GM12878 (cell line): Measurements from ENCODE around the gene NCR3LG1. TPM values are rescaled to one million over a fixed set of nuclear protein-coding genes. Genes with fewer than 3 reads are reported as not detected.

ENCODE experiments used
- ATAC-seq: fragments of 200-7000 bp; cut with Tn5 transposase; 3 replicates; pipeline ENCODE4 v1.9.1; 2020; ENCODE audit warnings: mild to moderate bottlenecking, moderate library complexity
- BruUV-seq: library from RNA; stranded (reverse); fragments of 400-500 nt; replicated peaks from 2 replicates; lab custom pipeline; 2021; lab: Mats Ljungman, UMichigan
- CTCF ChIA-PET: fragments of 300-600 bp; sonication (Branson Sonifier 250); formaldehyde crosslinking; extraction: SDS; loops from one replicate; lab custom pipeline; 2021; ENCODE audit warnings: inconsistent platforms; lab: Yijun Ruan, JAX
- POLR2A ChIA-PET: fragments of 350-600 bp; formaldehyde crosslinking; extraction: SDS; loops from one replicate; lab custom pipeline; 2021; ENCODE audit warnings: inconsistent platforms; lab: Charles Lee
- RAD21 ChIA-PET: fragments of 300-600 bp; sonication (Branson Sonifier 250); formaldehyde crosslinking; loops from one replicate; lab custom pipeline; 2023; ENCODE audit warnings: antibody characterized with exemption; ENCODE audit not compliant: unreplicated experiment; lab: Charles Lee
- SMC1A ChIA-PET: fragments of 300-600 bp; sonication (Branson Sonifier 250); formaldehyde crosslinking; loops from one replicate; lab custom pipeline; 2023; ENCODE audit not compliant: unreplicated experiment, uncharacterized antibody; lab: Charles Lee
- DNase-seq: peaks from one replicate; pipeline ENCODE4 v3.0.0-alpha.2; 2011; ENCODE audit warnings: low read depth, low spot score
- FAIRE-seq: peaks from 3 replicates; lab custom pipeline; 2011; peaks lifted over from hg19 to GRCh38; lab: Jason Lieb, UNC
- H2AFZ ChIP-seq: 2 replicates; pipeline ENCODE4 v1.6.0; 2011; ENCODE audit warnings: low read depth, low read length, control low read depth; ENCODE audit not compliant: control insufficient read depth
- H3K27ac ChIP-seq: 2 replicates; pipeline ENCODE4 v1.5.1; 2011; ENCODE audit warnings: control low read depth; ENCODE audit not compliant: control insufficient read depth, insufficient read depth
- H3K27me3 ChIP-seq, 2 experiments: replicated peaks in 1 of 2; 2 replicates each; pipeline versions ENCODE4 v1.6.0 to v1.6.1; 2011; ENCODE audit warnings: low read length in 1 of 2; ENCODE audit not compliant: control insufficient read depth in 2 of 2, insufficient read depth in 2 of 2
- H3K36me3 ChIP-seq, 2 experiments: 2 replicates each; pipeline ENCODE4 v1.5.1; 2011; ENCODE audit warnings: low read length in 1 of 2; ENCODE audit not compliant: control insufficient read depth in 2 of 2, insufficient read depth in 2 of 2
- H3K4me1 ChIP-seq: 2 replicates; pipeline ENCODE4 v1.6.1; 2011; ENCODE audit warnings: mild to moderate bottlenecking, low read length, moderate library complexity, mixed read lengths; ENCODE audit not compliant: control insufficient read depth, insufficient read depth
- H3K4me2 ChIP-seq: 2 replicates; pipeline ENCODE4 v1.6.0; 2011; ENCODE audit warnings: control low read depth; ENCODE audit not compliant: control insufficient read depth, insufficient read depth
- H3K4me3 ChIP-seq: fragments of 200-600 bp; sonication (generic); 2 replicates; pipeline ENCODE4 v1.5.1; 2016
- H3K79me2 ChIP-seq: 2 replicates; pipeline ENCODE4 v1.6.0; 2011; ENCODE audit warnings: low read length; ENCODE audit not compliant: control insufficient read depth, insufficient read depth
- H3K9ac ChIP-seq: 2 replicates; pipeline ENCODE4 v1.8.0; 2011; ENCODE audit warnings: low read length, control low read depth, mixed read lengths; ENCODE audit not compliant: control insufficient read depth, insufficient read depth
- H3K9me3 ChIP-seq: replicated peaks from 3 replicates; pipeline ENCODE4 v1.5.1; 2011; ENCODE audit warnings: mild to moderate bottlenecking, low read length; ENCODE audit not compliant: control insufficient read depth, insufficient read depth
- H4K20me1 ChIP-seq: 2 replicates; pipeline ENCODE4 v1.6.0; 2011; ENCODE audit not compliant: control insufficient read depth, insufficient read depth
- FOS ChIP-seq: IDR thresholded peaks from 3 replicates; pipeline ENCODE4 v1.6.1; 2011; ENCODE audit warnings: borderline replicate concordance; ENCODE audit not compliant: insufficient read length; ENCODE audit errors: extremely low read depth
- FOXM1 ChIP-seq: IDR thresholded peaks from 2 replicates; pipeline ENCODE4 v1.6.1; 2012; ENCODE audit warnings: low read depth, mild to moderate bottlenecking, inconsistent platforms, low read length, moderate library complexity
- IKZF1 ChIP-seq: fragments of 450-650 bp; conservative IDR thresholded peaks from 2 replicates; pipeline ENCODE4 v1.6.1; 2017; ENCODE audit warnings: antibody characterized with exemption, mild to moderate bottlenecking
- IKZF2 ChIP-seq, 2 experiments: fragments of 450-650 bp; IDR thresholded peaks; 2 replicates each; pipeline ENCODE4 v1.6.1; 2017; ENCODE audit warnings: mild to moderate bottlenecking in 2 of 2, moderate library complexity in 2 of 2
- MTA2 ChIP-seq: fragments of 450-650 bp; IDR thresholded peaks from 2 replicates; pipeline ENCODE4 v1.6.1; 2016; ENCODE audit warnings: low read depth, mild to moderate bottlenecking, moderate library complexity
- MTA3 ChIP-seq: IDR thresholded peaks from 2 replicates; pipeline ENCODE4 v1.6.1; 2012; ENCODE audit warnings: low read length, inconsistent platforms, borderline replicate concordance
- MXI1 ChIP-seq: fragments of 150-350 bp; IDR thresholded peaks from 2 replicates; pipeline ENCODE4 v1.6.1; 2011; ENCODE audit warnings: low read depth, mild to moderate bottlenecking, inconsistent platforms, low read length, improper control_type of control experiment
- POLR2AphosphoS5 ChIP-seq: IDR thresholded peaks from 2 replicates; pipeline ENCODE4 v1.6.1; 2011; ENCODE audit warnings: mild to moderate bottlenecking, low read length, inconsistent platforms
- RBBP5 ChIP-seq: fragments of 200-600 bp; sonication (generic); conservative IDR thresholded peaks from 2 replicates; pipeline ENCODE4 v1.6.1; 2016
- SMARCA5 ChIP-seq: fragments of 450-650 bp; IDR thresholded peaks from 2 replicates; pipeline ENCODE4 v1.6.1; 2017; ENCODE audit warnings: mild to moderate bottlenecking
- STAT3 ChIP-seq: IDR thresholded peaks from 2 replicates; pipeline ENCODE4 v1.6.1; 2011; ENCODE audit warnings: low read depth, low read length, improper control_type of control experiment
- WRNIP1 ChIP-seq: IDR thresholded peaks from 2 replicates; pipeline ENCODE4 v1.6.1; 2011; ENCODE audit warnings: low read depth, low read length, improper control_type of control experiment, borderline replicate concordance
- ZBED1 ChIP-seq: IDR thresholded peaks from 2 replicates; pipeline ENCODE4 v1.6.1; 2016; ENCODE audit warnings: borderline replicate concordance
- ZNF24 ChIP-seq: fragments of 450-650 bp; IDR thresholded peaks from 2 replicates; pipeline ENCODE4 v1.6.1; 2017; ENCODE audit warnings: antibody characterized with exemption, mild to moderate bottlenecking
- ZZZ3 ChIP-seq: IDR thresholded peaks from 2 replicates; pipeline ENCODE4 v1.6.1; 2011; ENCODE audit warnings: low read depth; ENCODE audit not compliant: control insufficient read depth, insufficient read length
- WGBS: methylation state at CpG from one replicate; pipeline ENCODE4 v1.1.6; 2016; ENCODE audit warnings: low lambda C conversion rate; ENCODE audit not compliant: insufficient replicate concordance, insufficient coverage; ENCODE audit errors: missing lambda C conversion rate; 5-methylcytosine and 5-hydroxymethylcytosine counted together
- in situ Hi-C: fragments of 300-500 bp; cut with MboI; formaldehyde crosslinking; loops from 9 replicates; pipeline ENCODE4 v1.14.3; 2018; ENCODE audit warnings: mixed read lengths
- intact Hi-C: fragments of 100-400 bp; cut with micrococcal nuclease; formaldehyde crosslinking; loops from one replicate; pipeline ENCODE4 v1.14.2; 2022; ENCODE audit not compliant: unreplicated experiment
- polyA plus RNA-seq, 11 experiments: library from polyadenylated mRNA; depleted of rRNA in 4 of 11; unstranded in 6 of 11; stranded (reverse) in 5 of 11; fragments of >200 nt; fragmentation: Nextera tagmentation in 4 of 11; fragmentation: Illumina TruSeq in 1 of 11; extraction: Ambion mirVana in 4 of 11; extraction: Trizol in 1 of 11; gene quantifications; 1 replicate in 1 of 11; 2 replicates in 10 of 11; pipeline versions ENCODE4 v1.2.1 to v1.2.3, GENCODE V29; 2011 to 2016; ENCODE audit warnings: inconsistent platforms in 2 of 11, missing spikeins in 2 of 11, low read depth in 1 of 11
- total RNA-seq, 4 experiments: library from RNA; depleted of rRNA in 3 of 4; stranded (reverse); fragments of >200 nt in 3 of 4; fragmentation: Illumina TruSeq in 1 of 4; extraction: Trizol in 1 of 4; gene quantifications; 2 replicates each; pipeline versions ENCODE4 v1.2.1 to v1.2.3, GENCODE V29; 2013 to 2021
- TF ChIP-seq, protein P1 (sequence below): fragments of 450-650 bp; IDR thresholded peaks from 2 replicates; pipeline ENCODE4 v1.6.1; 2017; ENCODE audit warnings: mild to moderate bottlenecking, moderate library complexity
- TF ChIP-seq, protein P2 (sequence below): fragments of 450-650 bp; IDR thresholded peaks from 2 replicates; pipeline ENCODE4 v1.6.1; 2017; ENCODE audit warnings: mild to moderate bottlenecking
- TF ChIP-seq, protein P3 (sequence below), 3 experiments: IDR thresholded peaks in 2 of 3; conservative IDR thresholded peaks in 1 of 3; 2 replicates each; pipeline ENCODE4 v1.5.1; 2011; ENCODE audit warnings: low read depth in 3 of 3, low read length in 3 of 3, mild to moderate bottlenecking in 3 of 3, control low read depth in 2 of 3, moderate library complexity in 2 of 3, inconsistent platforms in 1 of 3, mixed read lengths in 1 of 3; ENCODE audit not compliant: control insufficient read depth in 2 of 3, insufficient read depth in 1 of 3; ENCODE audit errors: extremely low read depth in 1 of 3

NCR3LG1 gene
- total and polyA plus RNA-seq, 10 of the 15 experiments (the other 5 are each of a cell fraction or from before 2014, with no cell fraction given), result under 0.01 to 0.18 (median 0.11) TPM; not detected in 2

DNA sequence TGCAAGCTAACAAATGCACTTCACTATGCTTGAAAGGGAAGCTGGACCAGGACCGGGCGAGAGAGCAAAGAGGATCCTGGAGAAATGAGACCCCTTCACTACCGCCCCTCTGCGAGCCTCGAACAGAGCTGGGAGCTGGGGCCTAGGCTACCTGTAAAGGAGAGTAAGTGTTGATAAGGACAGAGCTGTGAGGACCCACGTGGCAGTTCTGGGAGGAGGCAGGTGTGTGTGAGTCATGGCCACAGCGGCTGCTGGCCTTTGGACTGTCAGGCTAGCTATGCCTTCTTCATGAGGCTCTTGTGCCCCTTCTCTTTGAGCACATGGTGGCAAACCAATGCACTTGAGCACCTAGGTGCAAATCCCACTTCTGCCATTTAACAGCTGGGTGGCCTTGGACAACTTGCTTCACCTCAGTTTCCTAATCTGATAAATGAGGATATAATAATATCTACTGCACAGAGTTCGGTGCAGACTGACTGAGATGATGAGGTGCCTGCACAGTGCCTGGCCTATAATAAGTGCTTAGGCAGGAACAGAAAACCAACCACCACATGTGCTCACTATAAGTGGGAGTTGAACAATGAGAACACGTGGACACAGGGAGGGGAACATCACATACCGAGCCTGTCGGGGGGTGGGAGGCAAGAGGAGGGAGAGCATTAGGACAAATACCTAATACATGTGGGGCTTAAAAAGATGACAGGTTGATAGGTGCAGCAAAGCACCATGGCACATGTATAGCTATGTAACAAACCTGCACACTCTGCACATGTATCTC, 72.1 kb downstream of the NCR3LG1 start:
- ChIA-PET SMC1A (no interaction called here), RAD21 (no interaction called here), POLR2A (no interaction called here), CTCF (no interaction called here)
- ATAC-seq, result no peak
- Histone ChIP-seq H3K4me1 (no peaks in the 10 kb centered on the region), H3K4me2 (no peak overlapping the region), H3K9ac (no peak overlapping the region), H2AFZ (no peak overlapping the region), H4K20me1 (no peaks in the 10 kb centered on the region; the same call in 1 of the 2 replicates), H3K9me3 (no peaks in the 10 kb centered on the region), H3K27ac (no peak overlapping the region), H3K4me3 (no peak overlapping the region), H3K27me3 (peaks cover 0 to 9% of the 10 kb centered on the region in 2 experiments; a peak in 3 of 4 replicates), H3K79me2 (no peaks in the 10 kb centered on the region), H3K36me3 (no peaks in the 10 kb centered on the region)
- no TSS peak for BruUV-seq
- DNase-seq, result no peak
- intact Hi-C loops (no loop called here), in situ Hi-C loops (no loop called here)
- FAIRE-seq, result no peak
- 26% methylated on average over 11 of the region's 11 CpGs for WGBS
- TF ChIP-seq MTA2 (no peak), ZBED1 (no peak), IKZF2 (IDR thresholded peaks at IDR 0.05) (no peak), IKZF1 (no peak), MXI1 (no peak), RBBP5 (no peak), SMARCA5 (no peak), WRNIP1 (no peak), MTA3 (no peak), STAT3 (no peak), FOXM1 (no peak), FOS (no peak), ZZZ3 (no peak), ZNF24 (no peak), POLR2AphosphoS5 (no peak)
- TF ChIP-seq, protein P1, sequence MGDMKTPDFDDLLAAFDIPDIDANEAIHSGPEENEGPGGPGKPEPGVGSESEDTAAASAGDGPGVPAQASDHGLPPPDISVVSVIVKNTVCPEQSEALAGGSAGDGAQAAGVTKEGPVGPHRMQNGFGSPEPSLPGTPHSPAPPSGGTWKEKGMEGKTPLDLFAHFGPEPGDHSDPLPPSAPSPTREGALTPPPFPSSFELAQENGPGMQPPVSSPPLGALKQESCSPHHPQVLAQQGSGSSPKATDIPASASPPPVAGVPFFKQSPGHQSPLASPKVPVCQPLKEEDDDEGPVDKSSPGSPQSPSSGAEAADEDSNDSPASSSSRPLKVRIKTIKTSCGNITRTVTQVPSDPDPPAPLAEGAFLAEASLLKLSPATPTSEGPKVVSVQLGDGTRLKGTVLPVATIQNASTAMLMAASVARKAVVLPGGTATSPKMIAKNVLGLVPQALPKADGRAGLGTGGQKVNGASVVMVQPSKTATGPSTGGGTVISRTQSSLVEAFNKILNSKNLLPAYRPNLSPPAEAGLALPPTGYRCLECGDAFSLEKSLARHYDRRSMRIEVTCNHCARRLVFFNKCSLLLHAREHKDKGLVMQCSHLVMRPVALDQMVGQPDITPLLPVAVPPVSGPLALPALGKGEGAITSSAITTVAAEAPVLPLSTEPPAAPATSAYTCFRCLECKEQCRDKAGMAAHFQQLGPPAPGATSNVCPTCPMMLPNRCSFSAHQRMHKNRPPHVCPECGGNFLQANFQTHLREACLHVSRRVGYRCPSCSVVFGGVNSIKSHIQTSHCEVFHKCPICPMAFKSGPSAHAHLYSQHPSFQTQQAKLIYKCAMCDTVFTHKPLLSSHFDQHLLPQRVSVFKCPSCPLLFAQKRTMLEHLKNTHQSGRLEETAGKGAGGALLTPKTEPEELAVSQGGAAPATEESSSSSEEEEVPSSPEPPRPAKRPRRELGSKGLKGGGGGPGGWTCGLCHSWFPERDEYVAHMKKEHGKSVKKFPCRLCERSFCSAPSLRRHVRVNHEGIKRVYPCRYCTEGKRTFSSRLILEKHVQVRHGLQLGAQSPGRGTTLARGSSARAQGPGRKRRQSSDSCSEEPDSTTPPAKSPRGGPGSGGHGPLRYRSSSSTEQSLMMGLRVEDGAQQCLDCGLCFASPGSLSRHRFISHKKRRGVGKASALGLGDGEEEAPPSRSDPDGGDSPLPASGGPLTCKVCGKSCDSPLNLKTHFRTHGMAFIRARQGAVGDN, result no peak
- TF ChIP-seq, protein P2, sequence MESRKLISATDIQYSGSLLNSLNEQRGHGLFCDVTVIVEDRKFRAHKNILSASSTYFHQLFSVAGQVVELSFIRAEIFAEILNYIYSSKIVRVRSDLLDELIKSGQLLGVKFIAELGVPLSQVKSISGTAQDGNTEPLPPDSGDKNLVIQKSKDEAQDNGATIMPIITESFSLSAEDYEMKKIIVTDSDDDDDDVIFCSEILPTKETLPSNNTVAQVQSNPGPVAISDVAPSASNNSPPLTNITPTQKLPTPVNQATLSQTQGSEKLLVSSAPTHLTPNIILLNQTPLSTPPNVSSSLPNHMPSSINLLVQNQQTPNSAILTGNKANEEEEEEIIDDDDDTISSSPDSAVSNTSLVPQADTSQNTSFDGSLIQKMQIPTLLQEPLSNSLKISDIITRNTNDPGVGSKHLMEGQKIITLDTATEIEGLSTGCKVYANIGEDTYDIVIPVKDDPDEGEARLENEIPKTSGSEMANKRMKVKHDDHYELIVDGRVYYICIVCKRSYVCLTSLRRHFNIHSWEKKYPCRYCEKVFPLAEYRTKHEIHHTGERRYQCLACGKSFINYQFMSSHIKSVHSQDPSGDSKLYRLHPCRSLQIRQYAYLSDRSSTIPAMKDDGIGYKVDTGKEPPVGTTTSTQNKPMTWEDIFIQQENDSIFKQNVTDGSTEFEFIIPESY, result no peak
- TF ChIP-seq, protein P3, sequence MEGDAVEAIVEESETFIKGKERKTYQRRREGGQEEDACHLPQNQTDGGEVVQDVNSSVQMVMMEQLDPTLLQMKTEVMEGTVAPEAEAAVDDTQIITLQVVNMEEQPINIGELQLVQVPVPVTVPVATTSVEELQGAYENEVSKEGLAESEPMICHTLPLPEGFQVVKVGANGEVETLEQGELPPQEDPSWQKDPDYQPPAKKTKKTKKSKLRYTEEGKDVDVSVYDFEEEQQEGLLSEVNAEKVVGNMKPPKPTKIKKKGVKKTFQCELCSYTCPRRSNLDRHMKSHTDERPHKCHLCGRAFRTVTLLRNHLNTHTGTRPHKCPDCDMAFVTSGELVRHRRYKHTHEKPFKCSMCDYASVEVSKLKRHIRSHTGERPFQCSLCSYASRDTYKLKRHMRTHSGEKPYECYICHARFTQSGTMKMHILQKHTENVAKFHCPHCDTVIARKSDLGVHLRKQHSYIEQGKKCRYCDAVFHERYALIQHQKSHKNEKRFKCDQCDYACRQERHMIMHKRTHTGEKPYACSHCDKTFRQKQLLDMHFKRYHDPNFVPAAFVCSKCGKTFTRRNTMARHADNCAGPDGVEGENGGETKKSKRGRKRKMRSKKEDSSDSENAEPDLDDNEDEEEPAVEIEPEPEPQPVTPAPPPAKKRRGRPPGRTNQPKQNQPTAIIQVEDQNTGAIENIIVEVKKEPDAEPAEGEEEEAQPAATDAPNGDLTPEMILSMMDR (IDR thresholded peaks at IDR 0.05 in 2 of 3, conservative IDR thresholded peaks at IDR 0.05 in 1 of 3; ENCODE audit: control insufficient read depth in 2 of 3, extremely low read depth in 1 of 3, insufficient read depth in 1 of 3, low read depth in 3 of 3, low read length in 3 of 3), result no peak
